NCI-H526 (cell line): ENCODE data around the gene COL6A3.

Experiments used
- DNase-seq, 2 experiments: peaks; one replicate each; lab custom pipeline; 2025; lab: John Stamatoyannopoulos, UW

COL6A3 gene

DNA sequence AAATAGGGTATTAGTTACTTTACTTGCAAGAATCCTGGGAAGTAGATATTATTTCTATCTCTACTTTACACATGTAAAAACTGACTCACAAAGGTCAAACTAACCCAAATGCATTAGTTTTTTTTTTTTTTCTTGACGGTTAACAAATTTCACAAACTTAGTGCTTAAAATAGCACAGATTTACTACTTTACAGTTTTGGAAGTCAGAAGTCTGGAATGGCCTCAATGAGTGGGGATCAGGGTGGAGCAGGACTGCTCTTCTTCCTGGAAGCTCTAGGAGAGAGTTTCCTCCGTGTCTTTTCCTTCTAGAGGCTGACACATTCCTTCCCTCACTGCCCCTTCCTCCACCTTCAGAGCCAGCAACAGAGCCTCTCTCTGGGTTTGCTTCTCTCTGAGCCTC, 117.2 kb downstream of the COL6A3 start:
- DNase-seq, result no peak

GRCh38 chr2:237295889-237296480, 118.0 kb downstream of the COL6A3 start:
- no peak for DNase-seq

DNA sequence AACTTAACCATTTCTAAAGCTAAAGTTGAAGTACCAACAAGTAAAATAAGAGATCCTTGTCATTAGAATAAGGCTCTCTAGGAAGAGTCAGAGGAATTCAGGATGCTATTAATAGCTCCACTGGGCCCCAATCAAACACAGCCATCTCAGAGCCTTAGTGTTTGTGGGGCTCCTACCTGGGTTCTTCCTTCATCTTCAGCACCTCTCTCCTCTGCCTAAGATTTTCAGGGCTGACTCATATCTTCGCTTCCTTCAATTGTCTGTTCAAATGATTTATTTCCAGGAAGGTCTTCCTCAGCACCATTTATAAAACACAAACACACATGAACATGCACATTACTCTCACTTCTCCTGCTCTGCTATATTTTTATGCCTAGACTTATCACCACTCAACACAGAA, 119.5 kb downstream of the COL6A3 start:
- no peak for DNase-seq

DNA sequence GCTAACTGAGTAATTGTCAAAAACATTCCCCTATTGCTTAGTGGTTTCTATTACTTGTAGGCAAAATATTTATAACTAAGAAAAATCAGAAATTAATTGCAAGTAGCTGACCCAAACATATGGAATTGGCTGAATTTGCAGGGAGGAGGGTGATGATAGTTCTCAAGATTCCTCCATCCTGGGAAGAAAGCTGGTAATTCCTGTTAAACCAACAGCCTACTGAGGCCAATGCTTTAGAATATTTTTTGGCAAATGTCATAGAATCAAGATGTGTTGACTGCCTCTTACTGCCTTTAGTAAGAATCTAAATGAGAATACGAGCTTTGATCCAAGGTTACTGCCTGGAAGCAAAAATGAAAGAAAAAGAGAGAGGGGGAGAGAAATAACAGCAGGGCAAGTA, 120.0 kb downstream of the COL6A3 start:
- DNase-seq, result no peak

DNA sequence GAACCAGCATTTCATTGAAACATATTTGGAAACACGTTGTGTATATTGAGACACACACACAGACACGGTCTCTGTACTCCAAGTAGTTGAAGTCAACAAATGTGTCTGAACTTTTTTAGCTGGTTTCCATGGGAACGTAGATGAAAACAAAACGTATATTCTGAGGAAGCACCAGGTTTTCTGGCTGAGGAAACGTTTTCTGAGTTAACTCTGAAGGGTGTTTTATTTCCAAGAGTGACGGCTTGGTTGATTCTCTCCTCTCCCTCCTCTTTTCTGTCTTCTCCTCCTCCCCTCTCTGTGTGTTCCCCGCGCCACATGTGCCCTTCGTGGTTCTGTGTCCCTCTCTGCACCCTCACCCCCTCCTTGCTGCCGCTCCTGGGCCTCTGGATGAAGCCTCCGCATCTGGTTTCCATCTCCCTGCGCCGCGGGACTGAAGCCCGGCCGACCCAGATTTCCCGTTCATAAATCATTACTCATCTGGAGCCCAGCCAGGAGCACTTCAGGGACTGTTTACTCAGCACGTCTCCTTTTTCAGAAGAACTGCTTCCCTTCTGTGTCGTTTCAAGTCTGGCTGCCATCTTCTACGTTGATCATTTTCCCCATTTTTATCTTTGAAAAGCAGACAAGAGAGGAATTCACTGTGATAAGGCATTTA, 122.7 kb downstream of the COL6A3 start:
- DNase-seq, result peak in 1 of 2 experiments; percentile 38

DNA sequence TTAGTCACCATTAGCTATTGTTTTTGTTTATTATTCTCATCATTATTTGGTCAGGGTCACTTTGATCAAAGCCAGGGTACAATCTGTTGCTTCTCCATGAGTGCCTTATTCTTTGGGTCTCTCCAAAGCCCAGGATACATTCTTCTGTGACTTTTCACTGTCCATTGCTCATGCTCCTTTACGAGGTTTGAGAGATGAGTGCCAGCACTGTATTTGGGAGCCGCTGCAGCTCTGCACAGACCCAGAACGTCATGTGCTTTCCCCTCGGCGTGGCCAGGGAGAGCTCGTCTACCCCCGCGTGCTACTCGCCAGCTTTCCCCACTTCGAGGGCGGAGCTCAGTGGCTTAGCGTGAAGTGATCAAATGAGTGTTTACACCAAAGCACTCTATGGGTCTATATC, 123.7 kb downstream of the COL6A3 start:
- DNase-seq, result no peak

DNA sequence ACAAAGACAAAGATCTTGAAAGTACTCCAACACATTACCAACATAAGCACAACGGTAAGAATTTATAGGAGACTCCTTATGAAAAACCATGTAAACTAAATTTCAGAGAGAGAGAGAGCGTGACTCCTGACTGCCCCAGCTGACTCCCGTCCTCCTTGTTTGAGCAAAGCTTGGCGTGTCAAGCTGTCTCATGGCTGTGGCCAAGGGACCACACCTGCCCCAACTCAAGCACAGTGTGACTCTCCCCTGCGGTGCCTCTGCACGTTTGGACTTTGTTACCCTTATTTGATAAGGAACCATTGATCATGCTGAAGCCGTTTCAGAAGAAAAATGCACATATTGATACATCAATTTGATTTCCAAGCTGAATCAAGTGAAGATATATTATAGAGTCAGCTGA, 124.8 kb downstream of the COL6A3 start:
- no peak for DNase-seq

- DNase-seq, result no peak
Measured at GRCh38 chr2:237287872-237288271, 126.1 kb downstream of the COL6A3 start.

DNA sequence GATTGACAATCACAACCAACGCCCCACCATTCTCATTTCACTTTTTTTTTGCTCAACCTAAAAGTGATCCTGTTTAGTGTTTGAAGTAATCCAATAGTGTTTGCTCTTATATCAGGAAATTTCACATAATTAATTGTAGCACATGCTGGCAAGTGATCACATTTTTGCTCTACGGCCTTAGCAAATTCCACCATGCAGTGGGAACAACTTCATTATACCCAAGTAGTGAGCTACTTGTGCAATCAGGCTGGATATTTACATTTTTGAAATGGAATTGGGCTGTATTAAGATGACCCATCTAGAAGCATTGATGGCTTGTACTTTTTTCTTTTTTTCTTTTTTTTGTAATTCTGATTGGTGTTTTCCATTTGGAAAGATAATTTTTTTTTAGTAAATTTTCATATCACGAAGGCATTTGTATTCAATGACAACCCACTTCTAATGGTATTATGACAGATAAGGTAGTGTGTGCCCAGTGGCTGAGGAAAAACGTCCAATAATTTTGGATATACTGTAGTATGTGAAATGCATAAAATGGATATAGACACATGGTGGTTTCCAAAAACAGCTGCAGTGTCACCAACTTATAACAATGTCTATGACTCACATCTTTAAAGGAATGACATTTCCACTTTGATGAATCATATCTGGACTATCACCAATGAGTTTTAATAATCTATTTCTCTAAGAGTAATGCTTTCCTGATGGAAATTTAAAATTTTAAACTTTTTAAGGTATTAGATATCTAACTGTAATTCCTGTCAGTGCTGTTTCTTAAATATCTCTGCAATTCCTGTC, 130.6 kb downstream of the COL6A3 start:
- DNase-seq, result no peak

DNA sequence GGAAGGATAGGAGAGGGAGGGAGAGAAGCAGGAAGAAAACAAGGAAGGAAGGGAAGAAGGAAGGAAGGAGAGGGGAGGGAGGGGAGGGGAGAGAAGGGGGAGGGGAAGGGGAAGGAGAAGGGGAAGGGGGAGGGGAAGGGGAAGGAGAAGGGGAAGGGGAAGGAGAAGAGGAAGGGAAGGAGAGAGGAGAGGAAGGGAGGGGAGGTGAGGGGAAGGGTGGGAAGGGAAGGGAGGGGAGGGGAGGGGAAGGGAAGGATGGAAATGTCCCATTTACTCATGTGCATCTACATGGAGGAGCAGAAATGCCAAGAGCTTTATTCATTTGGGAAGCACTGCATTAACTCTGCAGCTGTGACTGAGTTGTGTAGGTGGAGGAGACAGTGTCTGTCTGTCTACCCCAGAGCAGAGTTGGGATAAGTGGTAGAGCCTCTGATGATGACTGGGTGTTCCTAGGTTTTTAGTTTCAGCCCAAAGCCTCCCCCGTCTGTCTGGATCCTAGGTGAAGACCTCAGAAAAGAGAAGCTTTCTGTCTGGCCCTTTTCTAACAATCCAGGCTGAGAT, 131.3 kb downstream of the COL6A3 start:
- no peak for DNase-seq

- DNase-seq, result no peak
Measured at GRCh38 chr2:237281836-237282306, 132.1 kb downstream of the COL6A3 start.

GRCh38 chr2:237280939-237281338, 133.0 kb downstream of the COL6A3 start:
- no peak for DNase-seq

DNA sequence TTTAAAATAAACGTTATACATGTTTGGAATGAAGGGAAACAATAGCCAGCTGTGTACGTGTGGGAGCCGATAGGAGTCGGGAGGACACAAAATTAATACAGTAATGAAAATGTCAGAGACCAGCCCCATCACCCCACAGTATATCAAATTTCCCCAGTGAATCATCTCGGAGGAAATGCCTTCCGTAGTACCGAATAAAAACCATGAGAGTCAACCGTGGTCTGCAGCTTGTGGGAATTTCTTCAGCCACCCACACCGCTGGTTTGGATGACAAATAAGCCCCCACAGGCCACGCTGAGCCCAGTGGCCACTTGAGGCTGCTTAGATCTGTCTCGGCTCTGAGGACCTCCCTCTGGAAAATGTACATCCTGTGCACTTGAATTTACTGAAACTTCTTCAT, 133.7 kb downstream of the COL6A3 start:
- no peak for DNase-seq

DNA sequence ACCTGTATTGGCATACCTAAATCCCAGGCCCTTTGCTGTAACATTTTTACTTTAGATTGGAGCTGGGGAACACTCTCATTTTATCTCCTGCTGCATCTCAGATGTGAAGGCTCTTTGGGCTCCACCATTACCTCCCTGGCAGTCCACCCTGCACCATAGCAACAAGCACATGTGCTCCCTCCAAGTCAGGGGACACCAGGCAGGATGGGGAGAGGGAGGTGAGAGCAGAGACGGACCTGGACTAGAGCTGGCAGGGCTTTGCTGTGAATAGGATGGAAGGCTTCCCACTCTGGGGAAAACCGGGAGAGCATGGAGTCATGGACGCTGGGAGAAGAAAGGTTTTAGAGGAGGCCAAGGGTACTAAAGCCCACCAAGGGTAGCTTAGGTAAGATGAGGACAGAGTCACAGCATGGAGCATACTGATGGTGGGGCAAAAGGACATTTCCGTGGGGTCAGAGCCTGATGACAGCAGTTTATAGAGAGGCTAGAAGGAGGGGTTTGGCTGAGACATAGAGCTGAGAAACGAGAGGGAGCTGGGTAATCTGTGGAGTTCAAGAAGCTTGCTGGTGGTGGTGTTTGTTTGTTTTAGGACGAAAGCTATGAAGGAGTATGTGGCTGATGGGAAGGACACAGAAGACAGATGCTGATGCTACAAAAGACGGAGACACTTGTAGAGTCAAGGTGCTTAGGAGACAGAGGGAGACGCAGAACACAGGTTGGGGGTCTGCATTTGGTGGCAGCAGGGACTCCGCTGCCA, 134.8 kb downstream of the COL6A3 start:
- no peak for DNase-seq

DNA sequence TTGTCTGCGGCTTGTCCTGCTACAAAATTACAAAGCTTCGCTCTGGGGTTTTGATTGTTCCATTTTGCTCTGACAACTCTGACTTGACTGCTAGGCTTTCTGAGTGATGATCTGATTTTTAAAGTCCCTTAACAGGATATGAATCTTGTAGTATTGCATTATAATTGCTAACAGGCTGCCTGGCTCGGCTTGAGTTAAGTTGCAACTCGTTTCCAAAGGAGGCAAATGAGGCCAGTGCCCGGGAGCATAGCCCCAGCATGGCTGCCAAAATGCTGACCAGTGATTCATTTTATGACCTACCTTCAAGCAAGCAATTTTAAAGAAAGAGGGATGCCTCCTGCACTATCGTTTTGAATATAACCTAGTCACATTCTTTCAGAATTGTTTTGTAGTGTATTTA, 135.4 kb downstream of the COL6A3 start:
- DNase-seq, result no peak

- DNase-seq, result no peak
Measured at GRCh38 chr2:237276716-237277490, 137.1 kb downstream of the COL6A3 start.
